NCI-H2196 treated with DMSO at 0.1 percent for 48 hours (cell line): ENCODE measurements around the gene DHX30.
A peak's percentile ranks its signal among the peaks of the same experiment; 100 is the strongest.
"Not testable (repeated sequence)": the region's sequence is repeated elsewhere in the genome, so short reads cannot be mapped to it uniquely, and the experiment has no call there.

ENCODE experiments used
- DNase-seq: peaks from one replicate; lab custom pipeline; 2025; ENCODE audit not compliant: unreplicated experiment; lab: John Stamatoyannopoulos, UW

Gene DHX30

GRCh38 chr3:47813551-47814177 is 10.7 kb downstream of the DHX30 start:
- DNase-seq = no peak

- no peak for DNase-seq
Measured at GRCh38 chr3:47817609-47818008, 14.7 kb downstream of the DHX30 start.

- DNase-seq = peak; percentile 34
Measured at GRCh38 chr3:47824541-47825473, 21.9 kb downstream of the DHX30 start.

- no peak for DNase-seq
Measured at GRCh38 chr3:47825590-47825989, 22.7 kb downstream of the DHX30 start.

- not testable (repeated sequence) for DNase-seq
Measured at GRCh38 chr3:47829482-47829881, 26.5 kb downstream of the DHX30 start.

GRCh38 chr3:47836986-47837385 is 34.0 kb downstream of the DHX30 start:
- no peak for DNase-seq

- DNase-seq = no peak
Measured at GRCh38 chr3:47838503-47838902, 35.6 kb downstream of the DHX30 start.

GRCh38 chr3:47841786-47842349 is 38.9 kb downstream of the DHX30 start:
- DNase-seq = no peak

- DNase-seq = no peak
Measured at GRCh38 chr3:47846186-47846879, 43.4 kb downstream of the DHX30 start.

GRCh38 chr3:47846880-47847248 is 43.9 kb downstream of the DHX30 start:
- DNase-seq = no peak

- no peak for DNase-seq
Measured at GRCh38 chr3:47847260-47847659, 44.3 kb downstream of the DHX30 start.

GRCh38 chr3:47847801-47848518 is 45.0 kb downstream of the DHX30 start:
- DNase-seq = no peak

- no peak for DNase-seq
Measured at GRCh38 chr3:47848599-47849117, 45.7 kb downstream of the DHX30 start.

GRCh38 chr3:47849186-47849698 is 46.3 kb downstream of the DHX30 start:
- no peak for DNase-seq

GRCh38 chr3:47849699-47850563 is 47.0 kb downstream of the DHX30 start:
- no peak for DNase-seq

- no peak for DNase-seq
Measured at GRCh38 chr3:47850564-47851410, 47.8 kb downstream of the DHX30 start.

- DNase-seq = no peak
Measured at GRCh38 chr3:47851888-47852603, 49.1 kb downstream of the DHX30 start.
